Measurements from ENCODE around the gene TBC1D20. TPM values are rescaled to one million over a fixed set of nuclear protein-coding genes. Genes with fewer than 3 reads are reported as not detected.
"Not testable (repeated sequence)": the region's sequence is repeated elsewhere in the genome, so short reads cannot be mapped to it uniquely, and the experiment has no call there.

TBC1D20 gene
- total RNA-seq, 2 donors from 2014 or later: 46.4 to 56.8 TPM

- H3K27ac Mint-ChIP-seq; DNase-seq (ENCODE audit: low spot score); H3K36me3 Mint-ChIP-seq; ATAC-seq; H3K27me3 Mint-ChIP-seq; H3K9me3 Mint-ChIP-seq; H3K4me3 Mint-ChIP-seq: not testable (repeated sequence)
- H3K4me1 Mint-ChIP-seq (ENCODE audit: low read depth in 2 of 2): peaks cover 9 to 23% of the 10 kb centered on the region in 2 donors
Measured at GRCh38 chr20:386634-387033, 75.7 kb downstream of the TBC1D20 start.

Other genes with a start within 250 kb of the TBC1D20 start
- not detected for gene DEFB129, start 235.3 kb downstream of the TBC1D20 start, total RNA-seq
- not detected for gene DEFB132, start 204.8 kb downstream of the TBC1D20 start, total RNA-seq
- gene C20orf96, start 171.8 kb downstream of the TBC1D20 start, total RNA-seq: 1 to 10 TPM; 2.0 to 6.2 TPM
- 10 to 100 TPM; 18.7 to 20.6 TPM for gene ZCCHC3, start 165.0 kb downstream of the TBC1D20 start, total RNA-seq
- gene SOX12, start 137.0 kb downstream of the TBC1D20 start, total RNA-seq: 1 to 10 TPM in 1 of 2 donors, under 1 TPM in 1; 0.36 to 1.5 TPM
- 1 to 10 TPM; 3.6 to 5.5 TPM for gene NRSN2, start 115.4 kb downstream of the TBC1D20 start, total RNA-seq
- gene TRIB3, start 81.8 kb downstream of the TBC1D20 start, total RNA-seq: 10 to 100 TPM; 18.0 to 21.6 TPM
- 100 to 1,000 TPM; 157 to 159 TPM for gene RBCK1, start 54.2 kb downstream of the TBC1D20 start, total RNA-seq
- 100 to 1,000 TPM; 134 to 163 TPM for gene CSNK2A1, start 81.3 kb upstream of the TBC1D20 start, total RNA-seq
- under 1 TPM in 1 of 2 donors, not detected in 1; 0.36 TPM for gene TCF15, start 147.8 kb upstream of the TBC1D20 start, total RNA-seq
- gene SRXN1, start 190.7 kb upstream of the TBC1D20 start, total RNA-seq: 10 to 100 TPM; 19.4 to 30.2 TPM
- gene SCRT2, start 213.3 kb upstream of the TBC1D20 start, total RNA-seq: not detected